Cerebellar cortex (tissue), 1 donor: ENCODE results near the gene DDX39A.
A peak's percentile ranks its signal among the peaks of the same experiment; 100 is the strongest.

ENCODE experiments used
- DNase-seq: peaks from one replicate; pipeline ENCODE4 v3.0.0-alpha.2; 2015; ENCODE audit warnings: low spot score

The DDX39A gene

GRCh38 chr19:14434543-14435319 is 15.6 kb upstream of the DDX39A start:
- DNase-seq, result no peak

- peak; percentile 39 for DNase-seq
These were observed 14.7 kb upstream of the DDX39A start for GRCh38 chr19:14433554-14434501.

- peak; percentile 30 for DNase-seq
These were observed 13.8 kb upstream of the DDX39A start, which contains the start of gene PKN1 for GRCh38 chr19:14432791-14433553. Gene PKN1 (plus strand): TSS chr19:14433306. CDS start chr19:14433522, 216 bp downstream.

- no peak for DNase-seq
These were observed 11.6 kb upstream of the DDX39A start for GRCh38 chr19:14430712-14431111.

GRCh38 chr19:14428882-14429416 is 9.8 kb upstream of the DDX39A start:
- no peak for DNase-seq

GRCh38 chr19:14427461-14427860 is 8.3 kb upstream of the DDX39A start:
- no peak for DNase-seq

- no peak for DNase-seq
These were observed 6.6 kb upstream of the DDX39A start for GRCh38 chr19:14425696-14426138.

- DNase-seq, result no peak
These were observed 360 bp downstream of the DDX39A start for GRCh38 chr19:14418856-14419105.

- no peak for DNase-seq
These were observed 2.3 kb downstream of the DDX39A start for GRCh38 chr19:14416817-14417231.

- DNase-seq, result no peak
These were observed 4.0 kb downstream of the DDX39A start for GRCh38 chr19:14414926-14415690.

GRCh38 chr19:14413693-14414181 is 5.4 kb downstream of the DDX39A start:
- no peak for DNase-seq

GRCh38 chr19:14412996-14413692 is 6.0 kb downstream of the DDX39A start:
- DNase-seq, result no peak

- DNase-seq, result no peak
These were observed 6.7 kb downstream of the DDX39A start for GRCh38 chr19:14412324-14412995.

GRCh38 chr19:14411938-14412245 is 7.2 kb downstream of the DDX39A start:
- no peak for DNase-seq

GRCh38 chr19:14411161-14411937 is 7.8 kb downstream of the DDX39A start:
- no peak for DNase-seq

- DNase-seq, result no peak
These were observed 8.8 kb downstream of the DDX39A start for GRCh38 chr19:14410091-14411051.

GRCh38 chr19:14409146-14410023 is 9.8 kb downstream of the DDX39A start:
- no peak for DNase-seq
